ENCODE results near the gene PIP5K1B. TPM values are rescaled to one million over a fixed set of nuclear protein-coding genes. Genes with fewer than 3 reads are reported as not detected.

PIP5K1B gene
- total and polyA plus RNA-seq, 2 experiments from 2014 or later = 1.3 to 2.8 TPM

GRCh38 chr9:68841276-68842052, 136.4 kb downstream of the PIP5K1B start:
- H3K27ac Mint-ChIP-seq = no peak overlapping the region
- Histone ChIP-seq H3K4me2 (no peak overlapping the region), H3K4me1 (ENCODE audit: insufficient read depth) (no peaks in the 10 kb centered on the region), H2AFZ (no peak overlapping the region), H3K79me2 (replicated peaks; ENCODE audit: insufficient read depth) (no peaks in the 10 kb centered on the region), H3K27ac (ENCODE audit: low read depth) (no peak overlapping the region), H3K9me2 (ENCODE audit: insufficient read depth) (peaks cover 10% of the 10 kb centered on the region), H3F3A (replicated peaks; ENCODE audit: low read depth) (no peaks in the 10 kb centered on the region), H4K20me1 (replicated peaks; ENCODE audit: insufficient read depth) (no peaks in the 10 kb centered on the region), H3K27me3 (ENCODE audit: insufficient read depth) (no peaks in the 10 kb centered on the region), H3K4me3 (no peak overlapping the region), H3K36me3 (ENCODE audit: insufficient read depth) (no peaks in the 10 kb centered on the region)
- ATAC-seq (no peak), DNase-seq (ENCODE audit: low spot score) (no peak)
- no peaks in the 10 kb centered on the region for H3K9me3 Mint-ChIP-seq
- no peak for TF ChIP-seq EZH2phosphoT487 (IDR thresholded peaks at IDR 0.05; ENCODE audit: unreplicated experiment)
- no peak for TF ChIP-seq POLR2AphosphoS5 (IDR thresholded peaks at IDR 0.05; ENCODE audit: low read depth)
- TF ChIP-seq JUNB (IDR thresholded peaks at IDR 0.05; ENCODE audit: unreplicated experiment) = no peak
- no peak for TF ChIP-seq ZNF462 (CRISPR knock-in tag; IDR thresholded peaks at IDR 0.05)
- no peaks in the 10 kb centered on the region for H3K36me3 Mint-ChIP-seq (ENCODE audit: low read depth)
- H3K27me3 Mint-ChIP-seq (ENCODE audit: insufficient read depth, low read depth, poor library complexity) = peaks cover 7% of the 10 kb centered on the region
- H3K4me3 Mint-ChIP-seq = no peak overlapping the region
- H3K4me1 Mint-ChIP-seq = peaks cover 12% of the 10 kb centered on the region

DNA sequence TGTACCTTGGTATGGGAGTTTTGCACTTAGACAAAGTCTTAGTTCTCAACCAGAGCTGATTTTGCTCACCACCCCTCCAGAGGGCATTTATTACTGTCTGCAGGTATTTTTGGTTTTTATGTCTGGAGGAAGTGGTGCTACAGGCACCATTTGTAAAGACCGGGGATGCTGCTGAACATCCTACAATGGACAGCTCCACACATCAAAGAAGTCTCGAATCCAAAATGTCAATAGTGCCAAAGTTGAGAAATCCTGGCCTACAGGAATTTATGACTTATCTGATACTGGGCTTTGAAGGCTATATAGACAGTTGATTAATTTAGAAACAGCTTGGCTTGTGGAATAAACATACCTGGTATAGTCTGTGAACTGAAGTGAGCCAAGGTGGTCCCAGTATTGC, 137.5 kb downstream of the PIP5K1B start:
- H3K36me3 Mint-ChIP-seq (ENCODE audit: low read depth) = no peaks in the 10 kb centered on the region
- peaks cover 10% of the 10 kb centered on the region for H3K9me2 ChIP-seq (ENCODE audit: insufficient read depth)
- no peak overlapping the region for H3K4me2 ChIP-seq
- DNase-seq (ENCODE audit: low spot score) (no peak), ATAC-seq (no peak)
- no peaks in the 10 kb centered on the region for H3K27me3 ChIP-seq (ENCODE audit: insufficient read depth)
- no peaks in the 10 kb centered on the region for H3K4me1 ChIP-seq (ENCODE audit: insufficient read depth)
- H3F3A ChIP-seq (replicated peaks; ENCODE audit: low read depth) = no peaks in the 10 kb centered on the region
- no peaks in the 10 kb centered on the region for H3K36me3 ChIP-seq (ENCODE audit: insufficient read depth)
- H3K9me3 Mint-ChIP-seq = no peaks in the 10 kb centered on the region
- H3K27ac ChIP-seq (ENCODE audit: low read depth) = no peak overlapping the region
- H4K20me1 ChIP-seq (replicated peaks; ENCODE audit: insufficient read depth) = no peaks in the 10 kb centered on the region
- no peak overlapping the region for H3K27ac Mint-ChIP-seq
- no peak overlapping the region for H3K4me3 ChIP-seq
- H3K4me3 Mint-ChIP-seq = no peak overlapping the region
- peaks cover 12% of the 10 kb centered on the region for H3K4me1 Mint-ChIP-seq
- H3K79me2 ChIP-seq (replicated peaks; ENCODE audit: insufficient read depth) = no peaks in the 10 kb centered on the region
- H3K27me3 Mint-ChIP-seq (ENCODE audit: insufficient read depth, low read depth, poor library complexity) = peaks cover 7% of the 10 kb centered on the region
- no peak overlapping the region for H2AFZ ChIP-seq
- no peak for TF ChIP-seq ZNF462 (CRISPR knock-in tag; IDR thresholded peaks at IDR 0.05)

All from GM23338 (cell line).